ENCODE measurements around the gene TM7SF3.
"Not testable (repeated sequence)": the region's sequence is repeated elsewhere in the genome, so short reads cannot be mapped to it uniquely, and the experiment has no call there.

The TM7SF3 gene

GRCh38 chr12:26976687-26977086 lies 37.5 kb downstream of the TM7SF3 start:
- TF ChIP-seq ZNF274 (IDR thresholded peaks at IDR 0.05; ENCODE audit: low read depth, low read length), result no peak
- no peak overlapping the region for H3K4me3 ChIP-seq (ENCODE audit: low read length)

DNA sequence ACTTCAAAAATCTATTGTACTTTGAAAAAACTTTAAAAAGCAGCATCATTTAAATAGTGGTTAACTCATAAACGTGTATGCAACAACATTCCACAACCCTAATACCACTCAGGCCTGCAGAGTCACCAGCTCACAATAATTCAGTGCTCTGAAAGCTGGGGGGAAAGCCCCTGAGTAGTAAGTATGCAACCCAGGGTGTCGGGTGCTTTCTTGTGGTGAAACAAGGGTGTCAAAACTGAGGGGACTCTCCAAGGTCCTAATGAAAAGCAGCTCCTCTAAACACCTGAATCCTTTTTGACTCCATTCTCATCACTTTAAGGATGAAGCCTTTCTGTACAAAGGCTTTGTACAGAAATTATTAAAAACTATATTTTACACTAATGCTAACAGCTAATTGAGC lies 42.2 kb downstream of the TM7SF3 start:
- no peak for TF ChIP-seq ZNF274 (IDR thresholded peaks at IDR 0.05; ENCODE audit: low read depth, low read length)
- no peak overlapping the region for H3K4me3 ChIP-seq (ENCODE audit: low read length)

DNA sequence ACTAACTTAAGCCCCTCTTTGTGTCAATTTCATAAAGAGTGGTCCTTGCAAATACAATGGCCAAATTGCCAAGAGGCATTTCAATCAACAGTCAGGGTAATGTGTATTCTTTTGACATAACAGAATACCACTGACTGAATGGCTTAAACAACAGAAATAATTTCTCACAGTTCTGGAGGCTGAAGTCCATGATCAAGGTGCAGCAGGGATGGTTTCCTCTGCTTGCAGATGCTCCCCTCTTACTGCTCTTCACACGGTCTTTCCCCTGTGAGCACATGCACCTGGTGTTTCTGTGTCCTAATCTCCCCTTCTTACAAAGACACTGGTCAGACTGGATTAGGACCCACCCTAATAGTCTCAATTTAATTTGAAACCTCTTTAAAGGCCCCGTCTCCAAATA lies 44.0 kb downstream of the TM7SF3 start:
- TF ChIP-seq ZNF274 (IDR thresholded peaks at IDR 0.05; ENCODE audit: low read depth, low read length), result no peak
- no peak overlapping the region for H3K4me3 ChIP-seq (ENCODE audit: low read length)

GRCh38 chr12:26966842-26967241 lies 47.3 kb downstream of the TM7SF3 start:
- TF ChIP-seq ZNF274 (IDR thresholded peaks at IDR 0.05; ENCODE audit: low read depth, low read length), result no peak
- no peak overlapping the region for H3K4me3 ChIP-seq (ENCODE audit: low read length)

DNA sequence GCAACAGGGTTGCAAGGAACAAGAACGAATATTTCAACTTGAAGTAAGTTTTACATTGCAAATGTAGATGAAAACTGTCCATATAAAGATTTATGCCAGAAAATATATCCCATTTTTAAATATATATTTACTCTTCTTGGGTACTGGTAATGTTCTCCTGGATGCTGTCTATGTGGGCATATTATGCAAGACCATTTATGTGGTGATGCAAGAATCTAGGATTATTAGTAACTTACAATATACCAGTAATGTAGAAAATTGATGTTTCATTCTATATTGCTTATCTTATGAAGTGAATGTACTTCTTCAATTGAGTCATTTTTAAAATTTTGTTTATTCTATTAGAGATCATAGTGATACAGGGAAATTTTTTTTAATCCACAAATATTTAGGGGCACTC lies 50.8 kb downstream of the TM7SF3 start:
- no peak for TF ChIP-seq ZNF274 (IDR thresholded peaks at IDR 0.05; ENCODE audit: low read depth, low read length)
- H3K4me3 ChIP-seq (ENCODE audit: low read length), result no peak overlapping the region

DNA sequence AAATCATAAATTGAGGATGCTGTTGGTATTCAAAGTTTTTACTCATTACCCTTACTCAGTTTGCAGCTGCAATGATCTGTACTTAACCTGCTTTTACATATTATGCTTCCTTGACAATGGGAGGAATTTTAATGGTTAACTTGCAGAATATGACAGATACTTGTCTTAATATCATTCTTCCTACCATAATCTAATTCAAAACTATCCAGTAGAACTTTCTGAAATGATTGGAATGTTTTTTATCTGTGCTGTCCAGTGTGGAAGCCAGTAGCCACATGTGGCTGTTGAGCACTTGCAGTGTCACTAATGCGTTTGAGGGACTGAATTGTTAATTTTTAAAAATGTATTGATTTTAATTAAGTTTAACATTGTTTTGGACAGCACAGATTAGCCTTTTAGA lies 52.4 kb downstream of the TM7SF3 start:
- no peak for TF ChIP-seq ZNF274 (IDR thresholded peaks at IDR 0.05; ENCODE audit: low read depth, low read length)
- no peak overlapping the region for H3K4me3 ChIP-seq (ENCODE audit: low read length)

DNA sequence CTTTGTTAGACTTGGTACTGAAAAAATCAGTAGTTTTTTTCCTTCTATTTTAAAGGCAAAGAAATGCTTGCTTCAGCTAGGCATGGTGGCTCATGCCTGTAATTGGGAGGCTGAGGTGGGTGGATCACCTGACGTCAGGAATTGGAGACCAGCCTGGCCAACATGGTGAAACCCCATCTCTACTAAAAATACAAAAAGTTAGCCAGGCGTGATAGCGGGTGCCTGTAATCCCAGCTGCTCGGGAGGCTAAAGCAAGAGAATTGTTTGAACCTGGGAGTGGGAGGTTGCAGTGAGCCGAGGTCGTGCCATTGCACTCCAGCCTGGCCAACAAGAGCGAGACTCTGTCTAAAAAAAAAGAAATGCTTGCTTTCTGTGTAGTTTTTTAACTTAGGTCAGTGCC lies 52.8 kb downstream of the TM7SF3 start:
- H3K4me3 ChIP-seq (ENCODE audit: low read length), result not testable (repeated sequence)

DNA sequence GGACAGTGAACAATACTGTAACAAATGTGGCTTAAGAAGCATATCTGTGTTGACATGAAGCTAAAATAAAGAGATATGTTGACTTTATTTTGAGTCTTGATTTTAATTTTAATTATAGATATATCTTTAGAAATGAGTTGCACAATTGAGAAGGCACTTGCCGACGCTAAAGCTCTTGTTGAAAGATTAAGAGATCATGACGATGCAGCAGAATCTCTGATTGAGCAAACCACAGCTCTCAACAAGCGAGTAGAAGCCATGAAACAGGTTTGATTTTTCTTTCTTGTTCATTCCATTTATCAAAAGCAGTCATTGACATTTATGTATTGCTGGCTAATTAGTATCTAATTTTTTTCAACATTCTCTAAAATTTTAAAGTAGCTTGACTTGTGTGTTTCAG lies 60.2 kb downstream of the TM7SF3 start:
- TF ChIP-seq ZNF274 (IDR thresholded peaks at IDR 0.05; ENCODE audit: low read depth, low read length), result no peak
- no peak overlapping the region for H3K4me3 ChIP-seq (ENCODE audit: low read length)

GRCh38 chr12:26953447-26953846 lies 60.7 kb downstream of the TM7SF3 start:
- no peak overlapping the region for H3K4me3 ChIP-seq (ENCODE audit: low read length)
- no peak for TF ChIP-seq ZNF274 (IDR thresholded peaks at IDR 0.05; ENCODE audit: low read depth, low read length)

GRCh38 chr12:26948309-26948708 lies 65.9 kb downstream of the TM7SF3 start:
- no peak for TF ChIP-seq ZNF274 (IDR thresholded peaks at IDR 0.05; ENCODE audit: low read depth, low read length)
- H3K4me3 ChIP-seq (ENCODE audit: low read length), result no peak overlapping the region

DNA sequence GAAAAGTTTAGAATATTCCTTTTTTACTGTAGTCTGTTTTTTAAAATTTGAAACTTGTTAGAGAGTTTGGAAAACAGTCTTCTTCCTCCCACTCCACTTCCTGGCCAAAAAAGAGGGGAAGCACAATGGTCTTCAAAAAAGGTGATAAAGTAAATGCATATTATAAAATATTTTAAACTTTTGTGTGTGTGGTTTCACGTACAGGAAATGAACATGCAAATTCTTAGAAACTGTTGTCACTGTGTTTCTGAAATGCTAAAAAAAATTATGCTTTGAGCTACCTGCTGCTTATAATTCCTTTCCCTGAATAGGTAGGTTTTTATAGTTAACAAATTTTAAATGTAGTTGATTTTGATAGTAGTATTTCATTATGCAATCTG lies 73.0 kb downstream of the TM7SF3 start:
- no peak for TF ChIP-seq ZNF274 (IDR thresholded peaks at IDR 0.05; ENCODE audit: low read depth, low read length)
- H3K4me3 ChIP-seq (ENCODE audit: low read length), result peak overlapping the region; percentile 60; the same call in 1 of the 2 replicates

GRCh38 chr12:26940516-26941214 lies 73.5 kb downstream of the TM7SF3 start:
- TF ChIP-seq ZNF274 (IDR thresholded peaks at IDR 0.05; ENCODE audit: low read depth, low read length), result no peak
- H3K4me3 ChIP-seq (ENCODE audit: low read length), result peak overlapping the region; percentile 60

- peak overlapping the region; percentile 95; the same call in 1 of the 2 replicates for H3K4me3 ChIP-seq (ENCODE audit: low read length)
- no peak for TF ChIP-seq ZNF274 (IDR thresholded peaks at IDR 0.05; ENCODE audit: low read depth, low read length)
Observed at GRCh38 chr12:26939953-26940352, 74.2 kb downstream of the TM7SF3 start.

DNA sequence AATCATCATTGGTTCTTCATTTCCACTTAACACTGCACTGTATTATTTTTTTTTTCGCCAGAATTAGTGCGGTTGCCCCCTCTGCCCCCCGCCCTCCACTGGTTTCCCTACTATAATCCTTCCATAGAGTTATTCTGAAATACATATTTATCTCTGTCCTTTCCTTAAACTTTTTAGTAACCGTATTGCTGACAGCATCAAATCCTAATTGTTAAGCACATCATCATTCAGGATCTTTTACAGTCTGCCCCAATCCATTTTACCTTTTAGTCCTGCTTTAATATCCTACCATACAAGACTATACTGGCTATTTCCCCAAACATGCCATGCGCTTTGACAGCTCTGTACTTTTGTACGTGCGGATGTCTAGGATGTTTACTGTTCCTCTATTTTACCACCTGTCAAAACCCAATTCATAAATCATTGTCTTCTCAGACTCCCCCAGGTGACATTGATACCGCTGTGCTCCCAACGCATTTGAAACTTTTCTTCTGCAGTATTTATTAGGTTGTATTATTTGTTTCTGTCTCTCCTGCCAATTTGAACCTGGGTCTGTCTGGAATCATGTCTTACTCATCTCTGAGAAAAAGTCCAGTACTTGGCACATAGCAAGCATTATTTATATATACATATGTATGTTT lies 74.9 kb downstream of the TM7SF3 start:
- peak overlapping the region; percentile 95 for H3K4me3 ChIP-seq (ENCODE audit: low read length)
- no peak for TF ChIP-seq ZNF274 (IDR thresholded peaks at IDR 0.05; ENCODE audit: low read depth, low read length)

- no peak for TF ChIP-seq ZNF274 (IDR thresholded peaks at IDR 0.05; ENCODE audit: low read depth, low read length)
- peak overlapping the region; percentile 95 for H3K4me3 ChIP-seq (ENCODE audit: low read length)
Observed at GRCh38 chr12:26938701-26939062, 75.5 kb downstream of the TM7SF3 start.
